Keratinocyte (primary cell): ENCODE data around the gene CNTNAP2. TPM values are rescaled to one million over a fixed set of nuclear protein-coding genes. Genes with fewer than 3 reads are reported as not detected.

ENCODE experiments used
- DNase-seq: peaks from one replicate; pipeline ENCODE4 v3.0.0-alpha.2; 2011; ENCODE audit warnings: low read depth, missing footprints, low spot score
- FAIRE-seq: peaks from 2 replicates; lab custom pipeline; 2011; peaks lifted over from hg19 to GRCh38; lab: Jason Lieb, UNC
- H2AFZ ChIP-seq: 2 replicates; pipeline ENCODE4 v1.6.0; 2012; ENCODE audit warnings: low read length, control low read depth, inconsistent platforms; ENCODE audit not compliant: control insufficient read depth
- H3K27ac ChIP-seq: 2 replicates; pipeline ENCODE4 v1.5.1; 2011; ENCODE audit warnings: low read length; ENCODE audit not compliant: control insufficient read depth, insufficient read depth
- H3K27me3 ChIP-seq: 3 replicates; pipeline ENCODE4 v1.6.0; 2011; ENCODE audit warnings: low read length; ENCODE audit not compliant: control insufficient read depth, insufficient read depth; ENCODE audit errors: extremely low read depth
- H3K36me3 ChIP-seq, 2 experiments: 2 replicates in 1 of 2; 3 replicates in 1 of 2; pipeline ENCODE4 v1.5.1; 2011; ENCODE audit warnings: low read length in 2 of 2, mild to moderate bottlenecking in 1 of 2; ENCODE audit not compliant: control insufficient read depth in 2 of 2, insufficient read depth in 2 of 2; ENCODE audit errors: extremely low read depth in 1 of 2
- H3K4me1 ChIP-seq: 3 replicates; pipeline ENCODE4 v1.5.1; 2011; ENCODE audit warnings: low read length; ENCODE audit not compliant: control insufficient read depth, insufficient read depth; ENCODE audit errors: extremely low read depth
- H3K4me2 ChIP-seq: 3 replicates; pipeline ENCODE4 v1.6.0; 2011; ENCODE audit warnings: low read depth, low read length; ENCODE audit not compliant: control insufficient read depth, insufficient read depth; ENCODE audit errors: extremely low read depth
- H3K4me3 ChIP-seq, 3 experiments: fragments of 200-600 bp in 1 of 3; sonication (generic) in 1 of 3; 2 replicates in 2 of 3; 3 replicates in 1 of 3; pipeline ENCODE4 v1.5.1; 2011 to 2016; ENCODE audit warnings: low read length in 3 of 3, mild to moderate bottlenecking in 3 of 3, control low read depth in 2 of 3, inconsistent platforms in 1 of 3, low read depth in 1 of 3, mixed read lengths in 1 of 3, mixed run types in 1 of 3, moderate library complexity in 1 of 3; ENCODE audit not compliant: control insufficient read depth in 2 of 3, insufficient read depth in 2 of 3; ENCODE audit errors: extremely low read depth in 1 of 3
- H3K79me2 ChIP-seq: 2 replicates; pipeline ENCODE4 v1.6.0; 2012; ENCODE audit warnings: low read length; ENCODE audit not compliant: control insufficient read depth, insufficient read depth
- H3K9ac ChIP-seq: 3 replicates; pipeline ENCODE4 v1.6.0; 2011; ENCODE audit warnings: low read length; ENCODE audit not compliant: control insufficient read depth, insufficient read depth; ENCODE audit errors: extremely low read depth
- H3K9me1 ChIP-seq: 3 replicates; pipeline ENCODE4 v1.6.0; 2011; ENCODE audit warnings: low read length; ENCODE audit not compliant: control insufficient read depth, insufficient read depth; ENCODE audit errors: extremely low read depth
- H3K9me3 ChIP-seq: 2 replicates; pipeline ENCODE4 v1.5.1; 2012; ENCODE audit warnings: low read depth, low read length; ENCODE audit not compliant: control insufficient read depth
- H4K20me1 ChIP-seq: 3 replicates; pipeline ENCODE4 v1.6.0; 2011; ENCODE audit warnings: low read length; ENCODE audit not compliant: control insufficient read depth, insufficient read depth; ENCODE audit errors: extremely low read depth
- CTCF ChIP-seq, 3 experiments: IDR thresholded peaks in 1 of 3; conservative IDR thresholded peaks in 1 of 3; optimal IDR thresholded peaks in 1 of 3; 2 replicates in 2 of 3; 3 replicates in 1 of 3; pipeline versions ENCODE3 to v1.5.1; 2011; ENCODE audit warnings: low read length in 3 of 3, mild to moderate bottlenecking in 3 of 3, moderate library complexity in 2 of 3, control low read depth in 1 of 3, inconsistent platforms in 1 of 3; ENCODE audit not compliant: insufficient read depth in 2 of 3; ENCODE audit errors: extremely low read depth in 1 of 3
- EZH2 ChIP-seq: IDR thresholded peaks from one replicate; pipeline ENCODE4 v1.6.1; 2012; ENCODE audit warnings: inconsistent platforms, mild to moderate bottlenecking, low read length, moderate library complexity
- dilution Hi-C: fragments of 300-500 bp; cut with MboI; formaldehyde crosslinking; loops from one replicate; pipeline ENCODE4 v1.7.0; 2020; ENCODE audit warnings: low sequenced_read_pairs; ENCODE audit not compliant: extremely low pct_ligation_motif_present
- polyA plus RNA-seq, 5 experiments: library from polyadenylated mRNA; depleted of rRNA in 3 of 5; stranded (reverse) in 3 of 5; stranded (forward) in 1 of 5; unstranded in 1 of 5; fragments of >200 nt; gene quantifications; 1 replicate in 1 of 5; 2 replicates in 3 of 5; 3 replicates in 1 of 5; pipeline versions ENCODE4 v1.2.1 to v1.2.3, GENCODE V29; 2011 to 2012; ENCODE audit warnings: missing spikeins in 2 of 5, low read depth in 1 of 5, low replicate concordance in 1 of 5

Gene CNTNAP2
- polyA plus RNA-seq, 1 donor (not counting 4 experiments of a cell fraction or from before 2014, with no cell fraction given) = 1.4 TPM

- H3K36me3 ChIP-seq = no peaks in the 10 kb centered on the region
Observed at GRCh38 chr7:147564786-147565476, 1448.3 kb downstream of the CNTNAP2 start.

GRCh38 chr7:147567043-147567442 is 1450.4 kb downstream of the CNTNAP2 start:
- TF ChIP-seq CTCF (optimal IDR thresholded peaks at IDR 0.05 in 1 of 3, IDR thresholded peaks at IDR 0.05 in 1 of 3, conservative IDR thresholded peaks at IDR 0.05 in 1 of 3; ENCODE audit: extremely low read depth in 1 of 3, insufficient read depth in 2 of 3, low read length in 3 of 3) (no peak), EZH2 (no peak)
- H2AFZ ChIP-seq = no peak overlapping the region
- H3K9ac ChIP-seq = no peak overlapping the region
- H3K27ac ChIP-seq = no peak overlapping the region
- FAIRE-seq = no peak
- H3K4me3 ChIP-seq = no peak overlapping the region
- no peaks in the 10 kb centered on the region for H3K36me3 ChIP-seq
- no peaks in the 10 kb centered on the region for H3K9me1 ChIP-seq
- no peaks in the 10 kb centered on the region for H3K27me3 ChIP-seq
- H4K20me1 ChIP-seq = no peaks in the 10 kb centered on the region
- H3K9me3 ChIP-seq = peaks cover 3% of the 10 kb centered on the region
- H3K79me2 ChIP-seq = no peaks in the 10 kb centered on the region
- no peaks in the 10 kb centered on the region for H3K4me1 ChIP-seq
- DNase-seq = no peak
- dilution Hi-C loops = no loop called here
- H3K4me2 ChIP-seq = no peak overlapping the region

More at GRCh38 chr7:147564786-147565476, 1448.3 kb downstream of the CNTNAP2 start:
- DNase-seq = no peak
- H3K27ac ChIP-seq = no peak overlapping the region
- no peak overlapping the region for H3K4me2 ChIP-seq
- H4K20me1 ChIP-seq = no peaks in the 10 kb centered on the region
- peaks cover 3% of the 10 kb centered on the region for H3K9me3 ChIP-seq
- H3K4me3 ChIP-seq = no peak overlapping the region
- H3K79me2 ChIP-seq = no peaks in the 10 kb centered on the region
- H3K9me1 ChIP-seq = no peaks in the 10 kb centered on the region
- TF ChIP-seq EZH2 = no peak
- dilution Hi-C loops = no loop called here
- H3K4me1 ChIP-seq = no peaks in the 10 kb centered on the region
- no peak overlapping the region for H2AFZ ChIP-seq
- no peak for FAIRE-seq
- no peak overlapping the region for H3K9ac ChIP-seq
- no peaks in the 10 kb centered on the region for H3K27me3 ChIP-seq
